Sigmoid colon (tissue), 4 donors: ENCODE results near the gene MYO18B.

ENCODE experiments used
- POLR2AphosphoS5 ChIP-seq, 4 donors: sonication (generic); formaldehyde crosslinking; IDR thresholded peaks; one replicate each; pipeline ENCODE4 v1.6.1; 2017; ENCODE audit warnings: antibody characterized with exemption in 4 of 4
- TF ChIP-seq, protein P1 (sequence below), 4 experiments: fragments of 450-650 bp in 3 of 4; fragments of 200-600 bp in 1 of 4; IDR thresholded peaks; one replicate each; pipeline ENCODE4 v1.5.1; 2016 to 2019; ENCODE audit warnings: antibody characterized with exemption in 4 of 4, mild to moderate bottlenecking in 3 of 4, moderate library complexity in 2 of 4

DNA sequence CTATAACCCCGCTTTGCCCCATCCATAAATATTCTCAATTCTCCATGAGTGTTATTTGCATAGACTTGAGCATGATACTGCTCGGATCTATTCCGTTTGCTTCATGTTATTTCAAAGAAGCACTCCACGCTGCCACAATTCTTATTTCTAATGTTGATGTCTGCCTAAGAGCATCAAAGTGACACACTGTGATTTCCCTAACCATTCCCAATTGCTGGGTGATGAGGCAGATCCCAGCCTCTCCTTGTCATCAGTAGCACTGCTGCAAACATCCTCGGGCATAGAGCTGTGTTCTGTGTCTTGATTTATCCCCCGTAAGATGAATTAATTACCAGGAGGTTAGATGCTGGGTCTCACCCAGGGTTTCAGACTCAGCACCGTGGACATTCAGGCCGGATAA is 249.0 kb downstream of the MYO18B start:
- TF ChIP-seq, protein P1, sequence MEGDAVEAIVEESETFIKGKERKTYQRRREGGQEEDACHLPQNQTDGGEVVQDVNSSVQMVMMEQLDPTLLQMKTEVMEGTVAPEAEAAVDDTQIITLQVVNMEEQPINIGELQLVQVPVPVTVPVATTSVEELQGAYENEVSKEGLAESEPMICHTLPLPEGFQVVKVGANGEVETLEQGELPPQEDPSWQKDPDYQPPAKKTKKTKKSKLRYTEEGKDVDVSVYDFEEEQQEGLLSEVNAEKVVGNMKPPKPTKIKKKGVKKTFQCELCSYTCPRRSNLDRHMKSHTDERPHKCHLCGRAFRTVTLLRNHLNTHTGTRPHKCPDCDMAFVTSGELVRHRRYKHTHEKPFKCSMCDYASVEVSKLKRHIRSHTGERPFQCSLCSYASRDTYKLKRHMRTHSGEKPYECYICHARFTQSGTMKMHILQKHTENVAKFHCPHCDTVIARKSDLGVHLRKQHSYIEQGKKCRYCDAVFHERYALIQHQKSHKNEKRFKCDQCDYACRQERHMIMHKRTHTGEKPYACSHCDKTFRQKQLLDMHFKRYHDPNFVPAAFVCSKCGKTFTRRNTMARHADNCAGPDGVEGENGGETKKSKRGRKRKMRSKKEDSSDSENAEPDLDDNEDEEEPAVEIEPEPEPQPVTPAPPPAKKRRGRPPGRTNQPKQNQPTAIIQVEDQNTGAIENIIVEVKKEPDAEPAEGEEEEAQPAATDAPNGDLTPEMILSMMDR (IDR thresholded peaks at IDR 0.05) = no peak
- no peak for TF ChIP-seq POLR2AphosphoS5 (IDR thresholded peaks at IDR 0.05)
